GM23248 (cell line): Measurements from ENCODE around the gene MOV10. TPM values are rescaled to one million over a fixed set of nuclear protein-coding genes. Genes with fewer than 3 reads are reported as not detected.

Source experiments
- DNase-seq: peaks from one replicate; pipeline ENCODE4 v3.0.0-alpha.2; 2015
- H2AFZ ChIP-seq: fragments of 200-600 bp; sonication (generic); 2 replicates; pipeline ENCODE4 v1.6.1; 2016; ENCODE audit warnings: antibody characterized with exemption
- H3F3A ChIP-seq: fragments of 200-600 bp; sonication (generic); 2 replicates; pipeline ENCODE4 v1.6.1; 2016; ENCODE audit warnings: mild to moderate bottlenecking, antibody characterized with exemption, mixed run types; ENCODE audit not compliant: insufficient read depth
- H3K27ac ChIP-seq: fragments of 200-600 bp; sonication (generic); 2 replicates; pipeline ENCODE4 v1.5.1; 2016; ENCODE audit warnings: mild to moderate bottlenecking
- H3K27me3 ChIP-seq: fragments of 200-600 bp; sonication (generic); replicated peaks from 2 replicates; pipeline ENCODE4 v1.6.1; 2016; ENCODE audit warnings: mild to moderate bottlenecking; ENCODE audit not compliant: insufficient read depth
- H3K36me3 ChIP-seq: fragments of 200-600 bp; sonication (generic); 2 replicates; pipeline ENCODE4 v1.6.1; 2016; ENCODE audit warnings: low read depth, mild to moderate bottlenecking
- H3K4me1 ChIP-seq: fragments of 200-600 bp; sonication (generic); 2 replicates; pipeline ENCODE4 v1.6.1; 2016; ENCODE audit warnings: mild to moderate bottlenecking; ENCODE audit not compliant: insufficient read depth
- H3K4me2 ChIP-seq: fragments of 200-600 bp; sonication (generic); one replicate; pipeline ENCODE4 v1.6.1; 2016; ENCODE audit warnings: mild to moderate bottlenecking; ENCODE audit not compliant: unreplicated experiment
- H3K4me3 ChIP-seq: fragments of 200-600 bp; sonication (generic); 2 replicates; pipeline ENCODE4 v1.5.1; 2016; ENCODE audit warnings: mild to moderate bottlenecking
- H3K79me2 ChIP-seq: fragments of 200-600 bp; sonication (generic); 2 replicates; pipeline ENCODE4 v1.6.1; 2016; ENCODE audit warnings: mild to moderate bottlenecking; ENCODE audit not compliant: insufficient read depth
- H3K9ac ChIP-seq: fragments of 200-600 bp; sonication (generic); 2 replicates; pipeline ENCODE4 v1.6.1; 2016; ENCODE audit warnings: mild to moderate bottlenecking
- H3K9me2 ChIP-seq: fragments of 200-600 bp; sonication (generic); 2 replicates; pipeline ENCODE4 v1.6.1; 2016; ENCODE audit warnings: mixed run types, mild to moderate bottlenecking, moderate library complexity; ENCODE audit not compliant: insufficient read depth
- H3K9me3 ChIP-seq: fragments of 200-600 bp; sonication (generic); one replicate; pipeline ENCODE4 v1.6.1; 2017; ENCODE audit warnings: low read depth
- H4K20me1 ChIP-seq: fragments of 200-600 bp; sonication (generic); 2 replicates; pipeline ENCODE4 v1.6.0; 2016; ENCODE audit not compliant: insufficient read depth
- EZH2 ChIP-seq: fragments of 200-600 bp; sonication (generic); IDR thresholded peaks from 2 replicates; pipeline ENCODE4 v1.6.1; 2018; ENCODE audit warnings: antibody characterized with exemption, mild to moderate bottlenecking; ENCODE audit not compliant: insufficient read depth, poor library complexity, severe bottlenecking
- EZH2phosphoT487 ChIP-seq: fragments of 200-600 bp; sonication (generic); IDR thresholded peaks from 2 replicates; pipeline ENCODE4 v1.6.1; 2018; ENCODE audit warnings: antibody characterized with exemption, moderate library complexity, mild to moderate bottlenecking, low read depth; ENCODE audit not compliant: insufficient read depth
- WGBS, 2 experiments: methylation state at CpG; one replicate each; pipeline ENCODE4 v1.1.6; 2015 to 2017; ENCODE audit warnings: low lambda C conversion rate in 2 of 2, low coverage in 1 of 2; ENCODE audit errors: missing lambda C conversion rate in 2 of 2; 5-methylcytosine and 5-hydroxymethylcytosine counted together
- in situ Hi-C: fragments of 300-500 bp; cut with MboI; formaldehyde crosslinking; loops from 2 replicates; pipeline ENCODE4 v1.15.0; 2020
- polyA plus RNA-seq: library from polyadenylated mRNA; unstranded; fragments of >200 nt; fragmentation: Nextera tagmentation; extraction: Ambion mirVana; gene quantifications from 2 replicates; pipeline ENCODE4 v1.2.1, GENCODE V29; 2016
- total RNA-seq: library from RNA; depleted of rRNA; stranded (reverse); fragments of >200 nt; shearing (Covaris generic); gene quantifications from 2 replicates; pipeline ENCODE4 v1.2.3, GENCODE V29; 2014

MOV10 gene
- total and polyA plus RNA-seq, 2 experiments from 2014 or later: 16.5 to 29.1 TPM

- H3K36me3 ChIP-seq: peaks cover 11% of the 10 kb centered on the region
- 94 to 98% methylated on average over 2 of the region's 2 CpGs for WGBS, 2 experiments
- no peaks in the 10 kb centered on the region for H3K9me2 ChIP-seq
- H3K4me3 ChIP-seq: no peak overlapping the region
- H3K9ac ChIP-seq: no peak overlapping the region
- no peaks in the 10 kb centered on the region for H3K27me3 ChIP-seq
- H3K79me2 ChIP-seq: peaks cover 93% of the 10 kb centered on the region
- DNase-seq: no peak
- peaks cover 8% of the 10 kb centered on the region for H3F3A ChIP-seq
- no peak overlapping the region for H2AFZ ChIP-seq
- H3K27ac ChIP-seq: no peak overlapping the region
- peaks cover 5% of the 10 kb centered on the region; the same call in 1 of the 2 replicates for H3K4me1 ChIP-seq
- peaks cover 17% of the 10 kb centered on the region; the same call in 1 of the 2 replicates for H4K20me1 ChIP-seq
- no peak for TF ChIP-seq EZH2phosphoT487
- no peak for TF ChIP-seq EZH2
- in situ Hi-C loops: no loop called here
- H3K9me3 ChIP-seq: no peaks in the 10 kb centered on the region
- H3K4me2 ChIP-seq: no peak overlapping the region
Observed at GRCh38 chr1:112643080-112643479, 31.4 kb upstream of the MOV10 start.

DNA sequence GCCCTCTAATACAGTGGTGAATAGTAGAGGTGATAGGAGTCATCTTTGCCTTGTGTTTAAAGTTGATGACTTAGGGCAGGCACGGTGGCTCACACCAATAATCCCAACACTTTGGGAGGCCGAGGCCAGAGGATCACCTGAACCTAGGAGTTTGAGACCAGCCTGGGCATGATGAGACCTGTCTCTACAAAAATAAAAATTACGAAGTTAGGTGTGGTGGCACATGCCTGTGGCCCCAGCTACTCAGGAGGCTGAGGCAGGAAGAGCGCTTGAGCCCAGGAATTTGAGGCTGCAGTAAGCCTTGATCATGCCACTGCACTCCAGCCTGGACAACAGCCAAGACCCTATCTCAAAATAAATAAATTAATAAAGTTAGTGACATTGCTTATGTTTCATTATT is 28.2 kb upstream of the MOV10 start:
- Histone ChIP-seq H3K4me3 (no peak overlapping the region), H3K36me3 (peaks cover 38% of the 10 kb centered on the region)
- 82 to 84% methylated on average over 4 of the region's 4 CpGs for WGBS, 2 experiments

GRCh38 chr1:112651205-112651604 is 23.3 kb upstream of the MOV10 start:
- H3K9me3 ChIP-seq: no peaks in the 10 kb centered on the region
- TF ChIP-seq EZH2phosphoT487 (no peak), EZH2 (no peak)
- peaks cover 99% of the 10 kb centered on the region for H3K79me2 ChIP-seq
- peaks cover 10% of the 10 kb centered on the region for H3F3A ChIP-seq
- H3K4me3 ChIP-seq: no peak overlapping the region
- no peak overlapping the region for H2AFZ ChIP-seq
- peaks cover 76% of the 10 kb centered on the region for H3K36me3 ChIP-seq
- no peaks in the 10 kb centered on the region for H3K9me2 ChIP-seq
- in situ Hi-C loops: no loop called here
- no peak overlapping the region for H3K27ac ChIP-seq
- DNase-seq: no peak
- H3K27me3 ChIP-seq: no peaks in the 10 kb centered on the region
- WGBS, 2 experiments: 100% methylated on average over 1 of the region's 1 CpG
- no peak overlapping the region for H3K9ac ChIP-seq
- H3K4me2 ChIP-seq: no peak overlapping the region
- no peaks in the 10 kb centered on the region for H3K4me1 ChIP-seq
- H4K20me1 ChIP-seq: 0 out of 2 replicates have a peak, but pooled peaks cover 6% of the 10 kb centered on the region

More for the DNA sequence above, 28.2 kb upstream of the MOV10 start:
- TF ChIP-seq EZH2: no peak
- no peak for TF ChIP-seq EZH2phosphoT487
- Histone ChIP-seq H3K4me2 (no peak overlapping the region), H4K20me1 (peaks cover 17% of the 10 kb centered on the region; the same call in 1 of the 2 replicates), H2AFZ (no peak overlapping the region), H3K4me1 (no peaks in the 10 kb centered on the region), H3K27me3 (no peaks in the 10 kb centered on the region), H3K9me3 (no peaks in the 10 kb centered on the region), H3K79me2 (peaks cover 100% of the 10 kb centered on the region), H3F3A (peaks cover 10% of the 10 kb centered on the region), H3K9ac (no peak overlapping the region), H3K27ac (no peak overlapping the region), H3K9me2 (no peaks in the 10 kb centered on the region)
- in situ Hi-C loops: no loop called here
- no peak for DNase-seq

- WGBS, 2 experiments: 78 to 90% methylated on average over 3 of the region's 3 CpGs
- Histone ChIP-seq H3K4me1 (no peaks in the 10 kb centered on the region), H3K4me3 (no peak overlapping the region), H4K20me1 (no peaks in the 10 kb centered on the region), H2AFZ (no peak overlapping the region), H3F3A (peaks cover 24% of the 10 kb centered on the region), H3K27ac (no peak overlapping the region), H3K4me2 (no peak overlapping the region), H3K9ac (no peak overlapping the region), H3K36me3 (peaks cover 76% of the 10 kb centered on the region), H3K79me2 (peaks cover 25% of the 10 kb centered on the region), H3K27me3 (no peaks in the 10 kb centered on the region), H3K9me2 (no peaks in the 10 kb centered on the region), H3K9me3 (no peaks in the 10 kb centered on the region)
- DNase-seq: no peak
- in situ Hi-C loops: no loop called here
- TF ChIP-seq EZH2: no peak
- TF ChIP-seq EZH2phosphoT487: no peak
Observed at GRCh38 chr1:112665857-112666256, 8.6 kb upstream of the MOV10 start.

DNA sequence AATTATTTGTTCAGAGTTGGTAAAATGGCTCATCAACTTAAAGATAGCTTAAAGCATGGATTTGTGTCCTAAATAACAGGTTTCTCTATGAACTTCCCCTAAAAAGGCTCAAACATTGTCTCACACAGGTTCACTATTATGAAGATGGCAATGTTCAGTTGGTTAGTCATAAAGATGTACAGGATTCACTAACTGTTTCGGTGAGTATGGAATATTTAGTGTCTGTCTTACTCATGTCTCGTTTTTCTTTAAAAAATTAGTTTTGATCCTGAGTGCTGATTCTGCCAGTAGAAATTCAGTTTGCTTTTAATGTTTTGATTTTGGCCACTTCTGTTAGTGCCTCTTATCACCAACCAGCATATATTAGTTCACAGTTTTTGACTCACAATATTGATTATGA is 7.5 kb upstream of the MOV10 start:
- H3K27ac ChIP-seq: no peak overlapping the region
- TF ChIP-seq EZH2phosphoT487: no peak
- no peak for TF ChIP-seq EZH2
- H4K20me1 ChIP-seq: no peaks in the 10 kb centered on the region
- peaks cover 72% of the 10 kb centered on the region for H3K36me3 ChIP-seq
- H3K9ac ChIP-seq: no peak overlapping the region
- H3K79me2 ChIP-seq: peaks cover 18% of the 10 kb centered on the region; the same call in 1 of the 2 replicates
- H3K4me2 ChIP-seq: no peak overlapping the region
- H2AFZ ChIP-seq: no peak overlapping the region
- peaks cover 32% of the 10 kb centered on the region for H3F3A ChIP-seq
- H3K4me1 ChIP-seq: no peaks in the 10 kb centered on the region
- no peak for DNase-seq
- H3K27me3 ChIP-seq: no peaks in the 10 kb centered on the region
- 94% methylated on average over 2 of the region's 2 CpGs for WGBS, 2 experiments
- no peaks in the 10 kb centered on the region for H3K9me3 ChIP-seq
- in situ Hi-C loops: no loop called here
- no peak overlapping the region for H3K4me3 ChIP-seq
- H3K9me2 ChIP-seq: no peaks in the 10 kb centered on the region
